Measurements from ENCODE around the gene RFPL2. TPM values are rescaled to one million over a fixed set of nuclear protein-coding genes. Genes with fewer than 3 reads are reported as not detected.
A peak's percentile ranks its signal among the peaks of the same experiment; 100 is the strongest.

The RFPL2 gene
- not detected for polyA plus RNA-seq (2013, experiment 1 of 2)
- polyA plus RNA-seq (2013, experiment 2 of 2), result not detected

DNA sequence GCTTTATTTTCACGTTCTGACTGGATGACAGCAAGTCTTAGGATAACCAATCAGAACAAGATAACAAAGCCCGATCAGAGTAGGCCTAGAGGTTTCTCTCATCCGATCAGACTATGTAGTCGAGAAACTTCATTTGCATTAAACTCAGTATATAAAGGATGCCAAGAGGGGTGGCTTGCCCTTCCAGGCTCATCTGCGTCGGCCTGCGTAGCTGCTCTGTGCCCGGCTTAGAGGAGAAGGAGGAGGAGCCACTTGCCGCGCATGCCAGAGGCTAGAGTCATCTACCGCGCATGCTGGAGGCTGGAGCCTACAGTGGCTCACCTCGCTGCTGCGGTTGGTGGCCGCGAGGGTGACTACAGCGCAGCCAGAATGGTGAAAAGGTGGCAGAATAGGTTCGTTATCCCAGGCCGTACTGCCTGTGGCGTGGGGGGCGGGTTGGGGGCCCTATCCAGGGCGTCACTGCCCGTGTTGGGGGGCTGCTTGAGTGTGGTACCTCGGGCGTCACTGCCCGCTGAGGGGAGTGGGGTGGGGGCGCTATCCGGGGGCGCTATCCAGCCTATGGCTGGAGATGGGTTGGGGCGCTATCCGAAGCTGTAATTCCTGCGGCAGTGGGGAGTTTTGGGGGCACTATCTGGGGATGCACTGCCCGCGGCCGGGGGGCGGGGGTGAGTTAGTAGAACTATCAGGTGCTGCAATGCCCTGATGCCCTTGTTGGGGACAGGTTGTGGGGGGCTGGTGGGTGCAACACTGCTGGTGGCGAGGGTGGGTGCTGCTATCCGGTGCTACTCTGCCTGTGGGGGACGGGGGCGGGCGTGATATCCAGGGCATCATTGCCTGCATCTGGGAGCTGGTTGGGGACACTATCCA is at the start of gene RFPL2:
Gene RFPL2, minus strand, starts transcription at position 218 of the 867 bp plus-strand sequence. CDS start 2,622 bp downstream, outside the sequence.
- Histone ChIP-seq H3K36me3 (ENCODE audit: control insufficient read depth, insufficient read depth, low read length) (no peaks in the 10 kb centered on the region), H3K27ac (ENCODE audit: low read depth, low read length, severe bottlenecking) (no peak within 1 kb of the TSS), H3K4me1 (ENCODE audit: control insufficient read depth, insufficient read depth, low read length, poor library complexity, severe bottlenecking) (peaks cover 4% of the 10 kb centered on the region), H3K9me3 (ENCODE audit: control insufficient read depth, low read length) (no peaks in the 10 kb centered on the region), H3K4me3 (ENCODE audit: extremely low read depth, insufficient read depth, low read length, poor library complexity, severe bottlenecking) (peak within 1 kb of the TSS; percentile 26)
- WGBS, 2 experiments (ENCODE audit: insufficient coverage in 2 of 2), result 21 to 23% methylated on average over 21 to 24 of the region's 41 CpGs

- Histone ChIP-seq H3K36me3 (ENCODE audit: control insufficient read depth, insufficient read depth, low read length) (no peaks in the 10 kb centered on the region), H3K4me3 (ENCODE audit: extremely low read depth, insufficient read depth, low read length, poor library complexity, severe bottlenecking) (no peak overlapping the region), H3K27ac (ENCODE audit: low read depth, low read length, severe bottlenecking) (no peak overlapping the region), H3K4me1 (ENCODE audit: control insufficient read depth, insufficient read depth, low read length, poor library complexity, severe bottlenecking) (no peaks in the 10 kb centered on the region), H3K9me3 (ENCODE audit: control insufficient read depth, low read length) (no peaks in the 10 kb centered on the region)
- no CpG with 5 or more reads among the region's 1 CpG for WGBS, 2 experiments (ENCODE audit: insufficient coverage in 2 of 2)
Measured at GRCh38 chr22:32249231-32249630, 44.4 kb upstream of the RFPL2 start.

DNA sequence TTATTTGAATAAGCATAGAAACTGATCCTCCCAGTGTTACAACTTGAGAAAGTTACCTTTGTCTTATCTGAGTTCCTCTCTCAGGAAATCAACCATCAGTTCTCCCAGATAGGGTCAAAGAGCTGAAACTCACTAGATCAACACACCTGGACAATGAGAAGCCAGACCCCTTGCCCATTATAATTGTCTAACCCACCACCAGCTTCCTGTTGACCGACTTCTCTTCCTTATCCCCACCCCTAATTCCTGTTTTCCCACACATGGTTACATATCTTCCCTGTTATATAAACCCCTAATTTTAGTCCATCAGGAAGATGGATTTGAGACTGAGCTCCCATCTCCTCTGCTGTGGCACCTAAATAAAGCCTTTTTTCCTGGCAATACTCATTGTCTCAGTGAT is 43.4 kb upstream of the RFPL2 start:
- Histone ChIP-seq H3K4me1 (ENCODE audit: control insufficient read depth, insufficient read depth, low read length, poor library complexity, severe bottlenecking) (no peaks in the 10 kb centered on the region), H3K36me3 (ENCODE audit: control insufficient read depth, insufficient read depth, low read length) (no peaks in the 10 kb centered on the region), H3K27ac (ENCODE audit: low read depth, low read length, severe bottlenecking) (no peak overlapping the region), H3K4me3 (ENCODE audit: extremely low read depth, insufficient read depth, low read length, poor library complexity, severe bottlenecking) (no peak overlapping the region), H3K9me3 (ENCODE audit: control insufficient read depth, low read length) (no peaks in the 10 kb centered on the region)
- 82 to 83% methylated on average over 1 of the region's 1 CpG for WGBS, 2 experiments (ENCODE audit: insufficient coverage in 2 of 2)

DNA sequence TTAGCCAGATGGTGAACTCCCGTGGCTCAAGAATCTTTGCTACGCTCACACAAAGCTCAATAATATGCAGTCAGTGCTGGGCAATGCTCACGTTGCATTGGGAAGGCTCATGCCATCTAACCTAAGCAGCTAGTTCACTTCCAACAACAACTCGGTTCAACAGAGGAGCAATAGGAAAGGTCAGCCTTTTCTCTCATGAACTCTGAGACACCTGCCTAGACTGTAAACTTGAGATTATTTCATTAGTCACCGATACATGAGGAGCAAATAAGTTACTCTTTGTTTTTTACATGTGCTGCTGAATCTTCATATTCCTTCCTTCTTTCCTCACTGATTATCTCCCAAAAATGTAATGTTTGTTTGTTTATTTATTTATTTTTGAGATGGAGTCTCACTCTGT is 41.3 kb upstream of the RFPL2 start:
- H3K27ac ChIP-seq (ENCODE audit: low read depth, low read length, severe bottlenecking), result no peak overlapping the region
- WGBS, 2 experiments (ENCODE audit: insufficient coverage in 2 of 2), result 82 to 92% methylated on average over 4 to 5 of the region's 5 CpGs

GRCh38 chr22:32245042-32245441 is 40.2 kb upstream of the RFPL2 start:
- H3K36me3 ChIP-seq (ENCODE audit: control insufficient read depth, insufficient read depth, low read length), result no peaks in the 10 kb centered on the region
- H3K4me1 ChIP-seq (ENCODE audit: control insufficient read depth, insufficient read depth, low read length, poor library complexity, severe bottlenecking), result no peaks in the 10 kb centered on the region
- H3K27ac ChIP-seq (ENCODE audit: low read depth, low read length, severe bottlenecking), result no peak overlapping the region
- no peaks in the 10 kb centered on the region for H3K9me3 ChIP-seq (ENCODE audit: control insufficient read depth, low read length)
- no peak overlapping the region for H3K4me3 ChIP-seq (ENCODE audit: extremely low read depth, insufficient read depth, low read length, poor library complexity, severe bottlenecking)
- WGBS, 2 experiments (ENCODE audit: insufficient coverage in 2 of 2), result 79% methylated on average over 2 of the region's 3 CpGs; no CpG with 5 or more reads in 1 of the 2 experiments

More for the DNA sequence above, 41.3 kb upstream of the RFPL2 start:
- Histone ChIP-seq H3K4me1 (ENCODE audit: control insufficient read depth, insufficient read depth, low read length, poor library complexity, severe bottlenecking) (no peaks in the 10 kb centered on the region), H3K4me3 (ENCODE audit: extremely low read depth, insufficient read depth, low read length, poor library complexity, severe bottlenecking) (no peak overlapping the region), H3K36me3 (ENCODE audit: control insufficient read depth, insufficient read depth, low read length) (no peaks in the 10 kb centered on the region), H3K9me3 (ENCODE audit: control insufficient read depth, low read length) (no peaks in the 10 kb centered on the region)

- no peaks in the 10 kb centered on the region for H3K4me1 ChIP-seq (ENCODE audit: control insufficient read depth, insufficient read depth, low read length, poor library complexity, severe bottlenecking)
- H3K9me3 ChIP-seq (ENCODE audit: control insufficient read depth, low read length), result no peaks in the 10 kb centered on the region
- H3K27ac ChIP-seq (ENCODE audit: low read depth, low read length, severe bottlenecking), result no peak overlapping the region
- no peaks in the 10 kb centered on the region for H3K36me3 ChIP-seq (ENCODE audit: control insufficient read depth, insufficient read depth, low read length)
- H3K4me3 ChIP-seq (ENCODE audit: extremely low read depth, insufficient read depth, low read length, poor library complexity, severe bottlenecking), result no peak overlapping the region
- 88% methylated on average over 1 of the region's 1 CpG; no CpG with 5 or more reads in 1 of the 2 experiments for WGBS, 2 experiments (ENCODE audit: insufficient coverage in 2 of 2)
Measured at GRCh38 chr22:32244547-32244946, 39.7 kb upstream of the RFPL2 start.

DNA sequence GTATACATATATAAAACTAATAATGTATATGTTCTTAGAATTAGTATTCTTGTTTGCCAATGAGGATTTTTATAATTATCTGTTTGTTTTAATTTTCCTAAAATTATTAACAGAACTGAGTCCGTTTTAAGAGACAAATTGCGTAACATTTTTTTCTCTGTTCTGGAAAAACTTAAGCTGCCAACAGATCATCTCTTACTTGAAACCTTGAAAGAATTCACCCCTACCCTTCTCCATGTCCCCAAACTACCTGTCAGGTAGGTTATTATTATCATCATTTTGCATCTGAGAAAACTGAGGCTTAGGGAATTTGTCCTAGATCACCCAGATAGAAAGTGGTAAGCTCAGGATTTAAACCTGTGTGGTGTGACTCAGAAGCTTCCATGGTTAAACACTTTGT is 35.6 kb upstream of the RFPL2 start:
- Histone ChIP-seq H3K36me3 (ENCODE audit: control insufficient read depth, insufficient read depth, low read length) (no peaks in the 10 kb centered on the region), H3K9me3 (ENCODE audit: control insufficient read depth, low read length) (no peaks in the 10 kb centered on the region), H3K27ac (ENCODE audit: low read depth, low read length, severe bottlenecking) (no peak overlapping the region), H3K4me1 (ENCODE audit: control insufficient read depth, insufficient read depth, low read length, poor library complexity, severe bottlenecking) (no peaks in the 10 kb centered on the region), H3K4me3 (ENCODE audit: extremely low read depth, insufficient read depth, low read length, poor library complexity, severe bottlenecking) (no peak overlapping the region)
- WGBS, 2 experiments (ENCODE audit: insufficient coverage in 2 of 2), result 100% methylated on average over 1 of the region's 2 CpGs

DNA sequence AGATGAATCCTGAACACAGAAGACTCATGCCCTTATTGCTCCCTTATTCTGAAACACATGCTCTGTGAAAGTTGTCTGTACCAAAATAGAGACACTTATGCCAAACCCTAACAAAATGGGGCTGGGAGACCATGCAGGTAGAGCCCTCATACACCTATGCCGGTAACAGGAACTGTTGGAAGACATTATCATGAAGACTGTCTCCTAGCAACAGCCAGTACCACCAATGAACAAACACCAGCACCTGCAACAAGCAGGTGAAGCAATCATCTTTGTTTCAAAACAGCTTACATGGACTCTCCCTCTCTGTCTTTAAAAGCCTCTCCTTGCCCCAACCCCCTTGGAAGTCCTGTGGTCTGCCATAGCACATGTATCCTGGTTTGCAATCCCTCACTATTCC is 33.0 kb upstream of the RFPL2 start:
- H3K9me3 ChIP-seq (ENCODE audit: control insufficient read depth, low read length), result no peaks in the 10 kb centered on the region
- no peaks in the 10 kb centered on the region for H3K36me3 ChIP-seq (ENCODE audit: control insufficient read depth, insufficient read depth, low read length)
- WGBS, 2 experiments (ENCODE audit: insufficient coverage in 2 of 2), result 60 to 100% methylated on average over 1 of the region's 1 CpG
- H3K4me3 ChIP-seq (ENCODE audit: extremely low read depth, insufficient read depth, low read length, poor library complexity, severe bottlenecking), result no peak overlapping the region
- H3K27ac ChIP-seq (ENCODE audit: low read depth, low read length, severe bottlenecking), result no peak overlapping the region
- no peaks in the 10 kb centered on the region for H3K4me1 ChIP-seq (ENCODE audit: control insufficient read depth, insufficient read depth, low read length, poor library complexity, severe bottlenecking)

- Histone ChIP-seq H3K27ac (ENCODE audit: low read depth, low read length, severe bottlenecking) (no peak overlapping the region), H3K4me3 (ENCODE audit: extremely low read depth, insufficient read depth, low read length, poor library complexity, severe bottlenecking) (no peak overlapping the region), H3K36me3 (ENCODE audit: control insufficient read depth, insufficient read depth, low read length) (no peaks in the 10 kb centered on the region), H3K9me3 (ENCODE audit: control insufficient read depth, low read length) (no peaks in the 10 kb centered on the region), H3K4me1 (ENCODE audit: control insufficient read depth, insufficient read depth, low read length, poor library complexity, severe bottlenecking) (no peaks in the 10 kb centered on the region)
- 100% methylated on average over 1 of the region's 8 CpGs; no CpG with 5 or more reads in 1 of the 2 experiments for WGBS, 2 experiments (ENCODE audit: insufficient coverage in 2 of 2)
Measured at GRCh38 chr22:32236970-32237369, 32.1 kb upstream of the RFPL2 start.

DNA sequence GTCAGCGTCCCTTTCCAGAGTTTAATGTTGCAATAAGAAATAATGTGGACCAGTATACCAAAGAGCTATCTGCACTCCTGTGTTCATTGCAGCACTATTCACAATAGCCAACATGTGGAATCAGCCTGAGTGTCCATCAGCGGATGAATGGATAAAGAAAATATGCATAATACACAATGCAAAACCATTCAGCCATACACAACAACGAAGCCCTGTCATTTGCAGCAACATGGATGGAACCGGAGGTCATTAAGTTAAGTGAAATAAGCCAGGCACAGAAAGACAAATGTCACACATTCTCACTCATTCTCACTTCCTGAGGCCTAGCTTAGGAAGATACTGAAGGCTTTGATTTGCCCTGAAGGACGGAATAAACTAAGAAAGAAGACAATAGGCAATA is 28.2 kb upstream of the RFPL2 start:
- H3K27ac ChIP-seq (ENCODE audit: low read depth, low read length, severe bottlenecking), result no peak overlapping the region
- H3K36me3 ChIP-seq (ENCODE audit: control insufficient read depth, insufficient read depth, low read length), result no peaks in the 10 kb centered on the region
- H3K9me3 ChIP-seq (ENCODE audit: control insufficient read depth, low read length), result no peaks in the 10 kb centered on the region
- no peaks in the 10 kb centered on the region for H3K4me1 ChIP-seq (ENCODE audit: control insufficient read depth, insufficient read depth, low read length, poor library complexity, severe bottlenecking)
- WGBS, 2 experiments (ENCODE audit: insufficient coverage in 2 of 2), result 94 to 100% methylated on average over 2 of the region's 5 CpGs
- no peak overlapping the region for H3K4me3 ChIP-seq (ENCODE audit: extremely low read depth, insufficient read depth, low read length, poor library complexity, severe bottlenecking)

DNA sequence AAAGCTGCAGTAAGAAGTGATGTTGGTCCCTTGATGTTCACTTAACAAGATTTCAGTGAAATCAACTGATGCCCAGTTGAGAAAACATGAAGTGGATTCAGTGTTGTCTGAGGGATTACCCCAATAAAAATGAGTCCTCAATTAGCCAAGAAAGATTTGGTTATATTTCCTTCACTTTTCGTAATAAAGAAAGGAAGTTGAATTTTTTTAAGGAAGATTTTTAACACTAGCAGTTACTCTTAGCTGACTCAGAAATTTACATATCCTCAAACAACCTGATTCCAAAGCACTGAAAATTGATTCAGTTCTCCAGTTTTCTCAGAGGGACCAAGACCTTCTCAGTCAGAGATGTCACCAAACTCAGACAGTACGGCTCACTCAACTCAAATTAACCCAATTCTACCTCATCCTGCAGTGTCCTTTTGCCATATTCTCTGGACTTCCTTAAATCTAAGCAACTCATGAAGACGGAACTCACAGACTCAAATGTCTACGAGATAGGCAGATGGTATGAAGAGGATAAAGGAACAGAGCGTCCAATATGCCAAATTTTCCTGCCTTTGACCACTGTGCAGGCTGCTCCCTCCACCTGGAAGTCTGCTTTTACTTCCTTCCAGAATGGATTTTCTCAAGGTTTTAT is 27.4 kb upstream of the RFPL2 start:
- Histone ChIP-seq H3K27ac (ENCODE audit: low read depth, low read length, severe bottlenecking) (no peak overlapping the region), H3K9me3 (ENCODE audit: control insufficient read depth, low read length) (no peaks in the 10 kb centered on the region), H3K4me3 (ENCODE audit: extremely low read depth, insufficient read depth, low read length, poor library complexity, severe bottlenecking) (no peak overlapping the region), H3K36me3 (ENCODE audit: control insufficient read depth, insufficient read depth, low read length) (no peaks in the 10 kb centered on the region), H3K4me1 (ENCODE audit: control insufficient read depth, insufficient read depth, low read length, poor library complexity, severe bottlenecking) (no peaks in the 10 kb centered on the region)
- 88 to 100% methylated on average over 2 to 4 of the region's 5 CpGs for WGBS, 2 experiments (ENCODE audit: insufficient coverage in 2 of 2)
